RWPE2 (cell line): ENCODE measurements around the gene NRL.

Source experiments
- ATAC-seq: fragments of 200-7000 bp; cut with Tn5 transposase; 3 replicates; pipeline ENCODE4 v1.9.1; 2021; ENCODE audit warnings: low read depth
- DNase-seq: peaks from one replicate; pipeline ENCODE4 v3.0.0-alpha.2; 2020; ENCODE audit warnings: low spot score
- H3K27ac ChIP-seq: fragments of 450-650 bp; 2 replicates; pipeline ENCODE4 v1.5.1; 2017; ENCODE audit warnings: mild to moderate bottlenecking; ENCODE audit not compliant: poor library complexity, severe bottlenecking
- H3K27me3 ChIP-seq: fragments of 250-450 bp; sonication (Bioruptor Pico); 2 replicates; pipeline ENCODE4 v1.5.1; 2021; ENCODE audit warnings: mild to moderate bottlenecking, moderate library complexity; ENCODE audit not compliant: insufficient read depth, poor library complexity, severe bottlenecking
- H3K36me3 ChIP-seq: fragments of 250-450 bp; sonication (Bioruptor Pico); 2 replicates; pipeline ENCODE4 v1.5.1; 2020; ENCODE audit warnings: low read depth, mild to moderate bottlenecking, moderate library complexity
- H3K4me1 ChIP-seq: fragments of 250-450 bp; sonication (Bioruptor Pico); 2 replicates; pipeline ENCODE4 v1.5.1; 2021; ENCODE audit warnings: mild to moderate bottlenecking, moderate library complexity; ENCODE audit not compliant: insufficient read depth, poor library complexity, severe bottlenecking
- H3K4me3 ChIP-seq: fragments of 250-450 bp; sonication (Bioruptor Pico); 2 replicates; pipeline ENCODE4 v1.5.1; 2021; ENCODE audit warnings: mild to moderate bottlenecking, moderate library complexity; ENCODE audit not compliant: severe bottlenecking
- H3K9me3 ChIP-seq: fragments of 250-450 bp; sonication (Bioruptor Pico); 2 replicates; pipeline ENCODE4 v1.5.1; 2021; ENCODE audit warnings: mild to moderate bottlenecking, moderate library complexity; ENCODE audit not compliant: severe bottlenecking
- TF ChIP-seq, protein P1 (sequence below): fragments of 450-650 bp; IDR thresholded peaks from one replicate; pipeline ENCODE4 v1.5.1; 2017; ENCODE audit warnings: mild to moderate bottlenecking, moderate library complexity; ENCODE audit not compliant: poor library complexity, severe bottlenecking

Gene NRL

DNA sequence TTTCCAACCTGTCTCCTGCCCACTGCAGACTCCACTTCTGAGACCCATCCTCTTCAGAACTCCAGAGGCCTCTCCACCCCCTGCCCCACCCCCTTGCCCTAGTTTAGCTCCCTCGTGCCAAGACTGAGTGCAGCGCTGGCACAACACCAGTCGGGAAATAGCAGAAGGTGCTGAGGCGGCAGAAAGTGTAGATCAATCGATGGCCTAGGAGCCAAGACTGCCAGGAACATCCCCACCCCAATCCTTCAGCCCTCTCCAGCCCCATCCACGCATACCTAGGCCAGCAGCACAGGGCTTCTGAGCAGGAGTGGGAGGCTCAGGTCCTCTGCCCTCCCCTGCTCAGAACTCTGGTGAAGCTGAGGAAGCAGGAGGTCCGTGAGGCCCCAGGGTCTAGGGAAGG, 42.3 kb downstream of the NRL start:
- Histone ChIP-seq H3K36me3 (no peaks in the 10 kb centered on the region), H3K9me3 (no peaks in the 10 kb centered on the region), H3K4me3 (no peak overlapping the region), H3K27me3 (no peaks in the 10 kb centered on the region), H3K4me1 (no peaks in the 10 kb centered on the region), H3K27ac (no peak overlapping the region)
- TF ChIP-seq, protein P1, sequence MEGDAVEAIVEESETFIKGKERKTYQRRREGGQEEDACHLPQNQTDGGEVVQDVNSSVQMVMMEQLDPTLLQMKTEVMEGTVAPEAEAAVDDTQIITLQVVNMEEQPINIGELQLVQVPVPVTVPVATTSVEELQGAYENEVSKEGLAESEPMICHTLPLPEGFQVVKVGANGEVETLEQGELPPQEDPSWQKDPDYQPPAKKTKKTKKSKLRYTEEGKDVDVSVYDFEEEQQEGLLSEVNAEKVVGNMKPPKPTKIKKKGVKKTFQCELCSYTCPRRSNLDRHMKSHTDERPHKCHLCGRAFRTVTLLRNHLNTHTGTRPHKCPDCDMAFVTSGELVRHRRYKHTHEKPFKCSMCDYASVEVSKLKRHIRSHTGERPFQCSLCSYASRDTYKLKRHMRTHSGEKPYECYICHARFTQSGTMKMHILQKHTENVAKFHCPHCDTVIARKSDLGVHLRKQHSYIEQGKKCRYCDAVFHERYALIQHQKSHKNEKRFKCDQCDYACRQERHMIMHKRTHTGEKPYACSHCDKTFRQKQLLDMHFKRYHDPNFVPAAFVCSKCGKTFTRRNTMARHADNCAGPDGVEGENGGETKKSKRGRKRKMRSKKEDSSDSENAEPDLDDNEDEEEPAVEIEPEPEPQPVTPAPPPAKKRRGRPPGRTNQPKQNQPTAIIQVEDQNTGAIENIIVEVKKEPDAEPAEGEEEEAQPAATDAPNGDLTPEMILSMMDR = no peak
- DNase-seq (no peak), ATAC-seq (no peak)

- H3K4me3 ChIP-seq = no peak overlapping the region
- H3K9me3 ChIP-seq = no peaks in the 10 kb centered on the region
- no peaks in the 10 kb centered on the region for H3K4me1 ChIP-seq
- no peak overlapping the region for H3K27ac ChIP-seq
- no peaks in the 10 kb centered on the region for H3K36me3 ChIP-seq
- no peak for ATAC-seq
- TF ChIP-seq, protein P1 = no peak
- no peaks in the 10 kb centered on the region for H3K27me3 ChIP-seq
- DNase-seq = no peak
Observed at GRCh38 chr14:24071836-24072430, 42.8 kb downstream of the NRL start.

DNA sequence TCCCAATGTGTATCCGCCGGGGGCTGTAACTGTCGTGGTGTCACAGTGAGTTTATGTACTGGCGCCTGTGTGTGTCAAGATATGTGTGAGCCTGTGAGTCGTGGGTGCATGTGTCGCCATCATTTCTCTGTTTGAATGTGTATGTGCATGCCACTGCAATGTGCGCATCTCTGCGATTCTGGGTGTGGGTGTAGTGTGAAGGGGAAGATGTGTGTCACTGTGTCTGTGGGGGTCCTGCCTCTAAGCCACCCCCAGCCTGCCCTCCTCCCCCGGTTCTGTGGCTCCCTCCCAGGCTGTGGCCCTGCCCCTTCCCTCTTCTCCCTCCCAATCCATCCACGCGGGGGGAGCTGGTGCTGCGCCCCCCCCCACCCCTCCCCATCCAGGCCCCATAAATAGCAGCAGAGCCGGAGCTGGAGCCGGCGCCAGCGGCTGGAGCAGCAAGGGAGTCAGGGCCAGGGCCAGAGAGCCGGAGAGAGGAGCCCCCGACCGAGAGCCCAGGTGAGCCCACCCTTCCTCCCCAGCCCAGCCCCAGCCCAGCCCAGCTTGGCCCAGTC, 43.5 kb downstream of the NRL start, which contains the start of gene CPNE6:
TSS of gene CPNE6 (plus strand) at position 419 of the 554 bp plus-strand sequence. CDS start 1,375 bp downstream, outside the sequence.
- Histone ChIP-seq H3K36me3 (no peaks in the 10 kb centered on the region), H3K27ac (no peak within 1 kb of the TSS), H3K27me3 (no peaks in the 10 kb centered on the region), H3K4me1 (no peaks in the 10 kb centered on the region), H3K4me3 (no peak within 1 kb of the TSS), H3K9me3 (no peaks in the 10 kb centered on the region)
- DNase-seq = peak; percentile 51
- TF ChIP-seq, protein P1 = no peak
- no peak for ATAC-seq

DNA sequence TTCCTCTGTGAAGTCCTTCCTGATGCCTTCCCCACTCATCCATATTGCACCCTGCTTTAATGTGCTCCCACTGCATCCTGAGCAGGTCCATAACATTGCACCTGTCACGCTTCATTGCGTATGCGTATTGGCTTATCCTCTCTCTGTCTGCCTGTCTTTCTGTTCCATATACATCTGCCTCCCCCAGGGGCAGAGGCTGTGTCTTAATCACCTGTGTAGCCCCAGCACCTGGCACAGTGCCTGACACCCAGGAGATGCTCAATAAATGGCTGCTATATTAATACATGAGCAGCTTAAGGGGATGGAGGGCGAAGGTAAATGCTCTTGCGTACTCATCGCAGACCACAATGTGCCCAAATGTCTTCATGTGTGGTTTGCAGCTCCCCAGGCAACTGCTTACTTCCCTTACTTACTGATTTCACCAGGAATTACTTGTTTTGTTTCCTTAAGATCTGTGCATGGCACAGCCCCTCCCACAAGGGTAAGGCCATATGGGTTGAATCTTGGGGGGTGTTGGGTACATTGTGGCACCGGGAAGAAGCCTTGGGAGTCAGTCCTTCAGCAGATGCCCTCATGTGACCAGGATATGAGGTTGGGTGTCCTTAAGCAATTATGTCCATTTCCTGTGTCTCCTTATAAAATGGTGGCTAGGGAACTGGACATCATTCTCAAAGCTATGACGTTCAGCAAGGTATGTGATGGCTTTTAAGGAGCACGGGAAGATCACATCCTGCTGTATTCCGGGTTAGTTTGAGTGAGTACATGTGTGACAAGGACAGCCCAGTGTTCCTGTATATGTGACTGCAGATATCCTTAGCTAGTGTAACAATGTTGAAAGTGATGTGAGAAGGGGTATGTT, 44.2 kb downstream of the NRL start:
- no peak for ATAC-seq
- no peaks in the 10 kb centered on the region for H3K27me3 ChIP-seq
- H3K36me3 ChIP-seq = no peaks in the 10 kb centered on the region
- H3K4me3 ChIP-seq = no peak overlapping the region
- H3K9me3 ChIP-seq = no peaks in the 10 kb centered on the region
- no peak overlapping the region for H3K27ac ChIP-seq
- TF ChIP-seq, protein P1 = no peak
- H3K4me1 ChIP-seq = no peaks in the 10 kb centered on the region
- DNase-seq = peak; percentile 35
